A549 (cell line): Measurements from ENCODE around the gene RARB. TPM values are rescaled to one million over a fixed set of nuclear protein-coding genes. Genes with fewer than 3 reads are reported as not detected.

Experiments used
- ATAC-seq, 2 experiments: fragments of 200-7000 bp in 1 of 2; fragments of >200 bp in 1 of 2; cut with Nextera tagmentation in 1 of 2; cut with Tn5 transposase in 1 of 2; 3 replicates each; pipeline versions ENCODE4 v1.8.0 to v1.9.1; 2018 to 2020; ENCODE audit warnings: mild to moderate bottlenecking in 1 of 2, moderate library complexity in 1 of 2
- CTCF ChIA-PET: fragments of 300-600 bp; sonication (Branson Sonifier 250); formaldehyde crosslinking; extraction: SDS; loops from one replicate; lab custom pipeline; 2021; ENCODE audit warnings: antibody characterized with exemption, inconsistent platforms; lab: Yijun Ruan, JAX
- POLR2A ChIA-PET: fragments of 350-600 bp; formaldehyde crosslinking; extraction: SDS; loops from one replicate; lab custom pipeline; 2021; ENCODE audit warnings: antibody characterized with exemption, inconsistent platforms; lab: Yijun Ruan, JAX
- DNase-seq, 2 experiments: peaks; one replicate each; pipeline versions ENCODE4 v3.0.0 to v3.0.0-alpha.2; 2011 to 2016; ENCODE audit warnings: low read depth in 1 of 2, low spot score in 1 of 2
- FAIRE-seq: peaks from 2 replicates; lab custom pipeline; 2011; peaks lifted over from hg19 to GRCh38; lab: Jason Lieb, UNC
- H3K27ac ChIP-seq, 2 experiments: fragments of >200 bp; sonication (Bioruptor Twin); formaldehyde crosslinking; 3 replicates each; pipeline ENCODE4 v1.5.1; 2016 to 2017
- H3K4me1 ChIP-seq: fragments of >200 bp; sonication (Bioruptor Twin); formaldehyde crosslinking; 3 replicates; pipeline ENCODE4 v1.6.1; 2016
- H3K4me2 ChIP-seq: fragments of >200 bp; sonication (Bioruptor Twin); formaldehyde crosslinking; 3 replicates; pipeline ENCODE4 v1.6.1; 2016
- H3K4me3 ChIP-seq: fragments of >200 bp; sonication (Bioruptor Twin); formaldehyde crosslinking; 3 replicates; pipeline ENCODE4 v1.5.1; 2016
- H3K9me3 ChIP-seq: fragments of >200 bp; sonication (Bioruptor Twin); formaldehyde crosslinking; 3 replicates; pipeline ENCODE4 v1.6.1; 2016
- CBX8 ChIP-seq: fragments of 200-600 bp; sonication (generic); IDR thresholded peaks from 2 replicates; pipeline ENCODE4 v1.6.1; 2016
- CHD2 ChIP-seq: fragments of 150-350 bp; IDR thresholded peaks from 2 replicates; pipeline ENCODE4 v1.6.1; 2014; ENCODE audit warnings: low read length; ENCODE audit not compliant: partially characterized antibody
- CHD4 ChIP-seq: fragments of 200-600 bp; sonication (generic); IDR thresholded peaks from 2 replicates; pipeline ENCODE4 v1.6.1; 2016; ENCODE audit warnings: antibody characterized with exemption, mild to moderate bottlenecking, borderline replicate concordance
- EHF ChIP-seq: fragments of 250-450 bp; sonication (Bioruptor Pico); IDR thresholded peaks from 2 replicates; pipeline ENCODE4 v1.5.0; 2020; ENCODE audit warnings: mild to moderate bottlenecking
- EHMT2 ChIP-seq: fragments of 200-600 bp; sonication (generic); IDR thresholded peaks from 2 replicates; pipeline ENCODE4 v1.6.1; 2016; ENCODE audit warnings: antibody characterized with exemption, low read depth, mild to moderate bottlenecking, moderate library complexity
- EP300 ChIP-seq, 2 experiments: fragments of >200 bp; sonication (Bioruptor Twin); formaldehyde crosslinking; IDR thresholded peaks; 2 replicates in 1 of 2; 3 replicates in 1 of 2; pipeline ENCODE4 v1.6.1; 2016 to 2017
- FOSL2 ChIP-seq, 2 experiments: fragments of 450-650 bp in 1 of 2; fragments of >200 bp in 1 of 2; sonication (Bioruptor Twin) in 1 of 2; formaldehyde crosslinking; IDR thresholded peaks; 2 replicates each; pipeline versions ENCODE4 v1.5.0 to v1.6.1; 2016 to 2020; ENCODE audit warnings: mild to moderate bottlenecking in 1 of 2, moderate library complexity in 1 of 2
- FOXS1 ChIP-seq: fragments of 250-450 bp; sonication (Bioruptor Pico); IDR thresholded peaks from 2 replicates; pipeline ENCODE4 v1.5.0; 2020; ENCODE audit warnings: mild to moderate bottlenecking, moderate library complexity
- GATA3 ChIP-seq: IDR thresholded peaks from 2 replicates; pipeline ENCODE4 v1.6.1; 2012; ENCODE audit warnings: borderline replicate concordance
- HDAC2 ChIP-seq: fragments of 200-600 bp; sonication (generic); IDR thresholded peaks from 2 replicates; pipeline ENCODE4 v1.6.1; 2016
- HOXA7 ChIP-seq: fragments of 250-450 bp; sonication (Bioruptor Pico); IDR thresholded peaks from 2 replicates; pipeline ENCODE4 v1.5.0; 2020; ENCODE audit warnings: mild to moderate bottlenecking, moderate library complexity
- HOXB13 ChIP-seq: fragments of 250-450 bp; sonication (Bioruptor Pico); IDR thresholded peaks from 2 replicates; pipeline ENCODE4 v1.5.0; 2020; ENCODE audit warnings: low read depth, mild to moderate bottlenecking, moderate library complexity
- JUN ChIP-seq, 2 experiments: fragments of >200 bp; sonication (Bioruptor Twin); formaldehyde crosslinking; IDR thresholded peaks; 2 replicates in 1 of 2; 3 replicates in 1 of 2; pipeline ENCODE4 v1.6.1; 2016 to 2017
- KDM5A ChIP-seq: fragments of 200-600 bp; sonication (generic); IDR thresholded peaks from 2 replicates; pipeline ENCODE4 v1.6.1; 2016; ENCODE audit warnings: antibody characterized with exemption, mild to moderate bottlenecking
- MAZ ChIP-seq: fragments of 150-350 bp; IDR thresholded peaks from 2 replicates; pipeline ENCODE4 v1.6.1; 2014; ENCODE audit warnings: antibody characterized with exemption, low read depth, low read length, borderline replicate concordance
- NFE2L2 ChIP-seq: fragments of 150-350 bp; conservative IDR thresholded peaks from 2 replicates; pipeline ENCODE4 v1.6.1; 2014; ENCODE audit warnings: low read length
- PHF8 ChIP-seq: fragments of 200-600 bp; sonication (generic); IDR thresholded peaks from 2 replicates; pipeline ENCODE4 v1.6.1; 2016; ENCODE audit warnings: low read depth, mild to moderate bottlenecking, antibody characterized with exemption, moderate library complexity, borderline replicate concordance
- POLR2AphosphoS2 ChIP-seq: conservative IDR thresholded peaks from 2 replicates; pipeline ENCODE4 v1.6.1; 2012; ENCODE audit warnings: low read length, improper control_type of control experiment, inconsistent platforms
- RARB ChIP-seq: fragments of 250-450 bp; sonication (Bioruptor Pico); IDR thresholded peaks from 2 replicates; pipeline ENCODE4 v1.8.0; 2021; ENCODE audit warnings: mild to moderate bottlenecking, moderate library complexity
- RFX5 ChIP-seq: fragments of 450-650 bp; IDR thresholded peaks from 2 replicates; pipeline ENCODE4 v1.7.1; 2014; ENCODE audit warnings: antibody characterized with exemption, mild to moderate bottlenecking, moderate library complexity
- TP53 ChIP-seq: fragments of 250-450 bp; sonication (Bioruptor Pico); IDR thresholded peaks from 2 replicates; pipeline ENCODE4 v1.5.0; 2021; ENCODE audit warnings: mild to moderate bottlenecking, moderate library complexity
- ZFP36 ChIP-seq: fragments of 450-650 bp; IDR thresholded peaks from 2 replicates; pipeline ENCODE4 v1.6.1; 2014; ENCODE audit warnings: borderline replicate concordance; ENCODE audit not compliant: partially characterized antibody
- ZNF302 ChIP-seq: fragments of 250-450 bp; sonication (Bioruptor Pico); IDR thresholded peaks from 2 replicates; pipeline ENCODE4 v1.9.0; 2021; ENCODE audit warnings: inconsistent platforms, mild to moderate bottlenecking, moderate library complexity
- ZSCAN20 ChIP-seq: fragments of 250-450 bp; sonication (Bioruptor Pico); IDR thresholded peaks from 2 replicates; pipeline ENCODE4 v1.8.0; 2022; ENCODE audit warnings: mild to moderate bottlenecking, moderate library complexity
- WGBS: methylation state at CpG from one replicate; pipeline ENCODE4 v1.1.6; 2017; ENCODE audit errors: missing lambda C conversion rate; 5-methylcytosine and 5-hydroxymethylcytosine counted together
- polyA plus RNA-seq, 4 experiments: library from polyadenylated mRNA; depleted of rRNA in 3 of 4; stranded (reverse); fragments of >200 nt; fragmentation: RNase III in 1 of 4; extraction: RNeasy Plus Mini Kit Qiagen cat#74134 plus additional on column Dnase treatment in 1 of 4; gene quantifications; 2 replicates in 3 of 4; 3 replicates in 1 of 4; pipeline ENCODE4 v1.2.3, GENCODE V29; 2011 to 2017
- TF ChIP-seq, protein P1 (sequence below): IDR thresholded peaks from 2 replicates; pipeline ENCODE4 v1.6.1; 2012; ENCODE audit warnings: low read depth, borderline replicate concordance
- TF ChIP-seq, protein P2 (sequence below): fragments of >200 bp; sonication (Bioruptor Twin); formaldehyde crosslinking; IDR thresholded peaks from 3 replicates; pipeline ENCODE4 v1.5.1; 2016
- TF ChIP-seq, protein P3 (sequence below): fragments of 150-350 bp; IDR thresholded peaks from 2 replicates; pipeline ENCODE4 v1.6.1; 2014; ENCODE audit warnings: low read depth, mild to moderate bottlenecking, low read length

Gene RARB
- polyA plus RNA-seq, 2 of the 4 experiments (the other 2 are of a cell fraction): 24.5 to 30.8 TPM

DNA sequence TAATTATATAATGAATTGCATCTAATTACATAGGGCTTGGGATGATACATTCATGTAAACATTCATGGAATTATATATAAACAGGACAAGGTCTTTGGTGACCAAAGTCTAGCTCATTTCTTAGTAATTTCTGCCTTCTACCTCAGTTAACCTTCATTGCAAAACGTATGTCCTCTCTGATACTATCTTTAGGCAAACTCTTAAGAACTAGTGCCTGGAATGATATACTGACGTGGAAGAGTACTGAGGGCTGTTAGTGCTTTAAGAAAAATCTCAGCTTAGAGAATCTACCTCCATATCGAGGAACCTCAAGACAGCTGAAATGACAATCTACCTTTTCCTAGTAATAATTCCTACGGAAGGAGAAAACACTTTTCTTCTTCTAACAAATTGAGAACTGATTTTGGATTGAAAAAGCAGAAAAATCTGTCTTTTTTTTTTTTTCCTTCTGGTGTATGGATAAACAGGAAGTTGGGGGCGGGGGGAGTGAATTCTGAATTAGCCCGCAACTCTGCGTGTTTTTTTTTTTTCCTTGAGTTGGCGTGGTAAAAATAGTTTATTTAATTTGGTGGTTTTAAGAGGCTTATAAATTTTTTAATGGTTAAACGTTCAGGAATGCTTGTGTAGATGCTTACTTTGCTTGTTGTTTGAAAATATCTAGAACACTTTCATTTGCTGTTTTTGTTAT, 43.2 kb downstream of the RARB start:
- 80% methylated on average over 9 of the region's 9 CpGs for whole genome bisulfite sequencing
- no peak overlapping the region for H3K4me2 ChIP-seq
- H3K27ac ChIP-seq: no peak overlapping the region
- POLR2A ChIA-PET: interaction anchor here (1.2 kb wide), 1 partner anchor 43 kb away, joined by 8 read pairs; the partner anchor contains the start of gene RARB
- H3K9me3 ChIP-seq: no peaks in the 10 kb centered on the region
- H3K4me1 ChIP-seq: peaks cover 17% of the 10 kb centered on the region
- TF ChIP-seq CHD4: no peak
- TF ChIP-seq JUN (IDR thresholded peaks at IDR 0.05): no peak
- TF ChIP-seq RFX5: no peak
- no peak for TF ChIP-seq EHF
- no peak for TF ChIP-seq CHD2
- TF ChIP-seq HOXA7 (CRISPR knock-in tag): no peak
- no peak for TF ChIP-seq ZNF302 (CRISPR knock-in tag)
- no peak overlapping the region for H3K4me3 ChIP-seq
- DNase-seq: no peak
- CTCF ChIA-PET: interaction anchor here (0.6 to 1.1 kb wide), 4 partner anchors 10 to 1374 kb away, joined by 3 to 4 read pairs (median 3); no protein-coding TSS in a partner anchor
- peak; percentile 56 for FAIRE-seq
- ATAC-seq: no peak

DNA sequence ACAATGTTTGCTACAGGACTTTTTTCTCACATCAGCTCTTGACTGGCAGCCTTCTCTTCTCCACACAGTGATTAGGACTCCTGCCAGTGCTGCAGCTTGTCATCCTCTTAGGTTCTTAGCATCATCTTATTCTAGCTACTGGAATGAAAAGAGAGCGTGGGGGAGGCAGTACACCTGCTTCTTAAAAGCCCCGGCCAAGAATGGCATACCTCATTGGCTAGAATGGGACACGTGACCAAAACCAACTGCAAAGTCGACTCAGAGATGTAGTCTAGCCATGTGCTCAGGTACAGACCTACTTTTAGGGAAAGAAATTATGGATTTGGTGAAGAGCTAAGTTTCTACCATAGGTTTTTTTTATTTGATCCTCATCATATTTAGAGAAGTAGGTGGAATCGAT, 44.1 kb downstream of the RARB start:
- CTCF ChIA-PET: interaction anchor here (1.0 to 1.2 kb wide), 3 partner anchors 9 to 122 kb away, joined by 3 to 5 read pairs (median 4); no protein-coding TSS in a partner anchor
- peaks cover 17% of the 10 kb centered on the region for H3K4me1 ChIP-seq
- no peak overlapping the region for H3K4me2 ChIP-seq

DNA sequence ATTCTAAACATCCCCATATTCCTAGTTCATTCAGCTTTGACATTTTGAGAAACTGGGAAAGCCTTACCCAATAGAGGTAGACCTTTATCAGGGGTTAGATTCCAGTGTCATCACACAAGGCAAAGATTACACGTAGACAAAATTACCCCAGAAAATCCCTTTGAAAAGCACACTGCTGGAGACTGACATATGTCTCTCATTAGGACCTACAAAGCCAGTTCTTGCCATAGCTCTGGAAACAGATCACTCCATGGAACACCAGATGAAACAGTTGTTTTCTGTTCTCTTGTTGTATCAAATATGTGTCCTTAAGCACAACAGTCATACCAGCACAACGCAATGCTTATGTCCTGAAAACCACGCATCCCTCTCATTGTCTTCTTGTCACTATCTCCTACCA, 44.7 kb downstream of the RARB start:
- DNase-seq (no peak), ATAC-seq (no peak), FAIRE-seq (no peak)
- POLR2A ChIA-PET: no interaction called here
- Histone ChIP-seq H3K4me1 (peaks cover 17% of the 10 kb centered on the region), H3K27ac (no peak overlapping the region), H3K4me2 (no peak overlapping the region), H3K4me3 (no peak overlapping the region), H3K9me3 (no peaks in the 10 kb centered on the region)
- TF ChIP-seq GATA3 (no peak), CBX8 (no peak), HDAC2 (no peak), POLR2AphosphoS2 (no peak), EHF (no peak), NFE2L2 (no peak), ZFP36 (no peak), MAZ (no peak), HOXA7 (CRISPR knock-in tag) (no peak), EHMT2 (no peak), ZSCAN20 (no peak), RARB (no peak), FOXS1 (CRISPR knock-in tag) (no peak), KDM5A (no peak), RFX5 (no peak), TP53 (no peak), FOSL2 (IDR thresholded peaks at IDR 0.05) (no peak), FOSL2 (CRISPR knock-in tag; IDR thresholded peaks at IDR 0.05) (no peak)
- TF ChIP-seq, protein P1, sequence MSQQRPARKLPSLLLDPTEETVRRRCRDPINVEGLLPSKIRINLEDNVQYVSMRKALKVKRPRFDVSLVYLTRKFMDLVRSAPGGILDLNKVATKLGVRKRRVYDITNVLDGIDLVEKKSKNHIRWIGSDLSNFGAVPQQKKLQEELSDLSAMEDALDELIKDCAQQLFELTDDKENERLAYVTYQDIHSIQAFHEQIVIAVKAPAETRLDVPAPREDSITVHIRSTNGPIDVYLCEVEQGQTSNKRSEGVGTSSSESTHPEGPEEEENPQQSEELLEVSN: no peak
- 86% methylated on average over 3 of the region's 3 CpGs for WGBS
- CTCF ChIA-PET: interaction anchor here (1.2 to 1.3 kb wide), 2 partner anchors 12 to 31 kb away, joined by 4 to 5 read pairs; no protein-coding TSS in a partner anchor

More for the DNA sequence above, 44.1 kb downstream of the RARB start:
- Histone ChIP-seq H3K9me3 (no peaks in the 10 kb centered on the region), H3K27ac (no peak overlapping the region), H3K4me3 (no peak overlapping the region)
- DNase-seq (no peak), FAIRE-seq (no peak), ATAC-seq (no peak)
- POLR2A ChIA-PET: no interaction called here
- 92% methylated on average over 5 of the region's 5 CpGs for WGBS
- TF ChIP-seq, protein P2, sequence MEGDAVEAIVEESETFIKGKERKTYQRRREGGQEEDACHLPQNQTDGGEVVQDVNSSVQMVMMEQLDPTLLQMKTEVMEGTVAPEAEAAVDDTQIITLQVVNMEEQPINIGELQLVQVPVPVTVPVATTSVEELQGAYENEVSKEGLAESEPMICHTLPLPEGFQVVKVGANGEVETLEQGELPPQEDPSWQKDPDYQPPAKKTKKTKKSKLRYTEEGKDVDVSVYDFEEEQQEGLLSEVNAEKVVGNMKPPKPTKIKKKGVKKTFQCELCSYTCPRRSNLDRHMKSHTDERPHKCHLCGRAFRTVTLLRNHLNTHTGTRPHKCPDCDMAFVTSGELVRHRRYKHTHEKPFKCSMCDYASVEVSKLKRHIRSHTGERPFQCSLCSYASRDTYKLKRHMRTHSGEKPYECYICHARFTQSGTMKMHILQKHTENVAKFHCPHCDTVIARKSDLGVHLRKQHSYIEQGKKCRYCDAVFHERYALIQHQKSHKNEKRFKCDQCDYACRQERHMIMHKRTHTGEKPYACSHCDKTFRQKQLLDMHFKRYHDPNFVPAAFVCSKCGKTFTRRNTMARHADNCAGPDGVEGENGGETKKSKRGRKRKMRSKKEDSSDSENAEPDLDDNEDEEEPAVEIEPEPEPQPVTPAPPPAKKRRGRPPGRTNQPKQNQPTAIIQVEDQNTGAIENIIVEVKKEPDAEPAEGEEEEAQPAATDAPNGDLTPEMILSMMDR: no peak
- no peak for TF ChIP-seq ZFP36
- no peak for TF ChIP-seq HOXB13
- TF ChIP-seq, protein P1: no peak
- TF ChIP-seq GATA3: no peak
- TF ChIP-seq FOXS1 (CRISPR knock-in tag): no peak
- TF ChIP-seq, protein P3, sequence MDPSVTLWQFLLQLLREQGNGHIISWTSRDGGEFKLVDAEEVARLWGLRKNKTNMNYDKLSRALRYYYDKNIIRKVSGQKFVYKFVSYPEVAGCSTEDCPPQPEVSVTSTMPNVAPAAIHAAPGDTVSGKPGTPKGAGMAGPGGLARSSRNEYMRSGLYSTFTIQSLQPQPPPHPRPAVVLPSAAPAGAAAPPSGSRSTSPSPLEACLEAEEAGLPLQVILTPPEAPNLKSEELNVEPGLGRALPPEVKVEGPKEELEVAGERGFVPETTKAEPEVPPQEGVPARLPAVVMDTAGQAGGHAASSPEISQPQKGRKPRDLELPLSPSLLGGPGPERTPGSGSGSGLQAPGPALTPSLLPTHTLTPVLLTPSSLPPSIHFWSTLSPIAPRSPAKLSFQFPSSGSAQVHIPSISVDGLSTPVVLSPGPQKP: no peak
- TF ChIP-seq FOSL2 (IDR thresholded peaks at IDR 0.05): no peak
- no peak for TF ChIP-seq FOSL2 (CRISPR knock-in tag; IDR thresholded peaks at IDR 0.05)
- TF ChIP-seq EP300 (IDR thresholded peaks at IDR 0.05): no peak
- TF ChIP-seq PHF8: no peak
- TF ChIP-seq HDAC2: no peak
